A549 treated with DMSO at 1 μM for 4 hours (cell line): Measurements from ENCODE around the gene ROMO1. TPM values are rescaled to one million over a fixed set of nuclear protein-coding genes. Genes with fewer than 3 reads are reported as not detected.

Experiments
- total RNA-seq: library from RNA; stranded (reverse); fragments of 200-300 nt; extraction: Qiagen RNA extraction; gene quantifications from 5 replicates; pipeline ENCODE4 v1.2.3, GENCODE V29; 2022; ENCODE audit warnings: low read depth

The ROMO1 gene
- 323 to 402 TPM (median 335 TPM) in 5 replicates for total RNA-seq

GRCh38 chr20:35699127-35699956 lies at the start of gene ROMO1, which contains the start of gene NFS1:
ROMO1 (plus strand) TSS chr20:35699405; CDS start chr20:35699633, 228 bp downstream.
NFS1 (minus strand) TSS chr20:35699352; CDS start chr20:35699288, 64 bp downstream.

GRCh38 chr20:35664466-35665206 lies 34.6 kb upstream of the ROMO1 start, which contains the start of the genes CPNE1 and RBM12:
CPNE1 (minus strand) TSS chr20:35664900; CDS start chr20:35632923, 31,977 bp downstream.
RBM12 (minus strand) TSS chr20:35664900; CDS start chr20:35655322, 9,578 bp downstream.

GRCh38 chr20:35741892-35742740 lies 42.9 kb downstream of the ROMO1 start, which contains the start of gene RBM39:
RBM39 (minus strand) TSS chr20:35742260; CDS start chr20:35740874, 1,386 bp downstream.

Other genes with a start within 250 kb of the ROMO1 start
- 23.6 to 33.8 TPM (median 30.0 TPM) in 5 replicates for gene CEP250, start 243.8 kb upstream of the ROMO1 start, total RNA-seq
- not detected in 5 replicates for gene C20orf173, start 169.8 kb upstream of the ROMO1 start, total RNA-seq
- 231 to 244 TPM (median 237 TPM) in 5 replicates for gene ERGIC3, start 157.3 kb upstream of the ROMO1 start, total RNA-seq
- gene SPAG4, start 83.6 kb upstream of the ROMO1 start, total RNA-seq: 3.0 to 5.2 TPM (median 4.8 TPM) in 5 replicates
- 186 to 230 TPM (median 216 TPM) in 5 replicates for gene CPNE1, start 34.5 kb upstream of the ROMO1 start, total RNA-seq
- 85.5 to 93.3 TPM (median 88.4 TPM) in 5 replicates for gene RBM12, start 34.5 kb upstream of the ROMO1 start, total RNA-seq
- 22.5 to 38.1 TPM (median 36.8 TPM) in 5 replicates for gene NFS1, start 53 bp upstream of the ROMO1 start, total RNA-seq
- gene RBM39, start 42.9 kb downstream of the ROMO1 start, total RNA-seq: 170 to 198 TPM (median 178 TPM) in 5 replicates
- 20.5 to 28.2 TPM (median 24.0 TPM) in 5 replicates for gene PHF20, start 72.6 kb downstream of the ROMO1 start, total RNA-seq